ENCODE results near the gene TAOK3. TPM values are rescaled to one million over a fixed set of nuclear protein-coding genes. Genes with fewer than 3 reads are reported as not detected.

Gene TAOK3
- total RNA-seq, 1 donor from 2014 or later = 13.5 TPM

DNA sequence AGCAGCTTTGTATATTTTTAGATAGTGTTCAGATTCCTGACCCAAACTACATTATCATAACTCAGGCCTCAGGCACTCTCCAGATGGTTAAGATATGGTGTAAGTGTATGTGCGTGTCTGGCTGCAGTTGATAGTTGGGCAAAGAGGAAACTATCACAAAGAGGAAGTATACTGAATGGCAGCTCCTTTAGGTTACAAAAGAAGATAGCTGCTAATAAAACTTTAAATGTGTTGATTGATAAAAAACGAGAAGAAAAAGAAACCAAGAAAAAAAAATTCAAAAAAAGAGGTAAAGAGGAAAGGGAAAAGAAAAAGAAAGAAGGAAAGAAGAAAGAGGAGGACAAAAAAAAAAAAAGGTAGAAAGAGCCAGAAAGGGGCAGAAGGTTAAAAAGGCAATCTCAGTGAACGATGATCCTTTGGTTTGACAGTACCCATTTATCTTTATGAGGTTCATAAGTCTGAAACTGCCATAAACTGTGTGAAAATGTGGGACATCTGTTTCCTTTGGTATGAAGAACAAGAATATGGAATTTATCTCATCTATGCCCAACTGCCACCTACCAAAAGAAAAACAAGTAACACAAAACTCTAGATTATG is 42.2 kb downstream of the TAOK3 start:
- Histone ChIP-seq H3K36me3 (ENCODE audit: control insufficient read depth, insufficient read depth, low read length) (no peaks in the 10 kb centered on the region), H3K4me3 (ENCODE audit: low read depth, low read length) (no peak overlapping the region), H3K27me3 (ENCODE audit: control insufficient read depth, insufficient read depth, low read length) (no peaks in the 10 kb centered on the region)
- no peak for DNase-seq (ENCODE audit: low read depth)
- TF ChIP-seq, protein P1, sequence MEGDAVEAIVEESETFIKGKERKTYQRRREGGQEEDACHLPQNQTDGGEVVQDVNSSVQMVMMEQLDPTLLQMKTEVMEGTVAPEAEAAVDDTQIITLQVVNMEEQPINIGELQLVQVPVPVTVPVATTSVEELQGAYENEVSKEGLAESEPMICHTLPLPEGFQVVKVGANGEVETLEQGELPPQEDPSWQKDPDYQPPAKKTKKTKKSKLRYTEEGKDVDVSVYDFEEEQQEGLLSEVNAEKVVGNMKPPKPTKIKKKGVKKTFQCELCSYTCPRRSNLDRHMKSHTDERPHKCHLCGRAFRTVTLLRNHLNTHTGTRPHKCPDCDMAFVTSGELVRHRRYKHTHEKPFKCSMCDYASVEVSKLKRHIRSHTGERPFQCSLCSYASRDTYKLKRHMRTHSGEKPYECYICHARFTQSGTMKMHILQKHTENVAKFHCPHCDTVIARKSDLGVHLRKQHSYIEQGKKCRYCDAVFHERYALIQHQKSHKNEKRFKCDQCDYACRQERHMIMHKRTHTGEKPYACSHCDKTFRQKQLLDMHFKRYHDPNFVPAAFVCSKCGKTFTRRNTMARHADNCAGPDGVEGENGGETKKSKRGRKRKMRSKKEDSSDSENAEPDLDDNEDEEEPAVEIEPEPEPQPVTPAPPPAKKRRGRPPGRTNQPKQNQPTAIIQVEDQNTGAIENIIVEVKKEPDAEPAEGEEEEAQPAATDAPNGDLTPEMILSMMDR (IDR thresholded peaks at IDR 0.05; ENCODE audit: insufficient read depth, low read length, poor library complexity, severe bottlenecking) = no peak

DNA sequence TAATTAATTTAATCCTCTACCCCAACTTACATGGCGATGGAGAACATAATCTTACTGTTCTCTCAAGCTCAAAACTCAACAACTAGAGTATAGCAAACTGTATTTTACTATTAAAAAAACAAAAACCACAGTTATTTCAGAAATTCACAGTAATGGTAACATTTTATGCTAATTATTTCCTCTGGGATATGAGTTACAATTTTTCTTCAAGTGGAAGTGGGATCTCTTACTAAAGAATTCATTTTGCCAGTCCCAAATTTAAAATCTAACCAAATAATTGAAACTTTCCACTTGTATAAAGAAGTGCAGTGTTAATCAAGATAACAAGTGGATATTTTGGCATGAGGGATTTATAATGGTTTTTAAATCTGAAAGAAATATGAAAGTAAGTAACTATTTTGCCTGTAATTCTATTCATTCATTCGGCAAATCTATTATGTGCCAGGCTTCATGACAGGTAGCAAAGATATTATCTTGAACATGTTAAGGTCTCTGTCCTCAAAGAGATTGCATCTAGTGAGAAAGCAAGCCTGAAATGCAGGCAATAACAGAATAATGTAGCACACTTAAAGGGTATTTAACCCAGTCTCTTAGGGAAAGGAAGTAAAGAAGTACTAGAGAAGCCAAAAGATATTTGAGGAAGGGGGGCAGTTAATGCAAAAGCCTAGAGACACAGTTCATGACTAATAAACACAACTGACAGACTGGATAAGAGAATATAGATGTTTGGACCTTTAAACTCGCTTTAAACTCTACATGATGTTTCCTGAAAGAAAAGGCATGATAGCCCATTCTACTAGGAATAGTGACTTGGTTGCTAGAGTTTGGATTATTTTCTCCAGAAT is 44.0 kb downstream of the TAOK3 start:
- no peak for DNase-seq (ENCODE audit: low read depth)
- no peaks in the 10 kb centered on the region for H3K36me3 ChIP-seq (ENCODE audit: control insufficient read depth, insufficient read depth, low read length)
- no peak overlapping the region for H3K4me3 ChIP-seq (ENCODE audit: low read depth, low read length)
- TF ChIP-seq, protein P1 (IDR thresholded peaks at IDR 0.05; ENCODE audit: insufficient read depth, low read length, poor library complexity, severe bottlenecking) = no peak
- no peaks in the 10 kb centered on the region for H3K27me3 ChIP-seq (ENCODE audit: control insufficient read depth, insufficient read depth, low read length)

DNA sequence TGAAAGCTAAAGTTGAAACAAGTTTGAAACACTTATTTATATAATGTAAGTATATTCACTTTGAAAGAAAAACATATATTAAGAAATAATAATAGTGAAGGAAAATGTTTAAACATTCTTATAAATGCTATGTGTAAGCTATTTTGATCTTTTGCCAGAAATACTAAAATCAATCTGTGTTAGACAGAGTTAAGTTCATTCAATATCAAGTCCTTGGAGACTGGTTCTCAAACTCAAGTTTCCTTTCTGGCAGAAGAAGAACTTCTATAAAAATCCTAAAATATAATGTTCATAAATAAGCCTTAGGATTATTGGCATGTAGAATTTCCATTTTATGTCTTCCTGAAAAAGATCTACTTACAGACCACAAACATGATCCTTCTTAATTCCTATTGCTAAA is 45.3 kb downstream of the TAOK3 start:
- TF ChIP-seq, protein P1 (IDR thresholded peaks at IDR 0.05; ENCODE audit: insufficient read depth, low read length, poor library complexity, severe bottlenecking) = no peak
- Histone ChIP-seq H3K36me3 (ENCODE audit: control insufficient read depth, insufficient read depth, low read length) (no peaks in the 10 kb centered on the region), H3K4me3 (ENCODE audit: low read depth, low read length) (no peak overlapping the region), H3K27me3 (ENCODE audit: control insufficient read depth, insufficient read depth, low read length) (no peaks in the 10 kb centered on the region)
- DNase-seq (ENCODE audit: low read depth) = no peak

DNA sequence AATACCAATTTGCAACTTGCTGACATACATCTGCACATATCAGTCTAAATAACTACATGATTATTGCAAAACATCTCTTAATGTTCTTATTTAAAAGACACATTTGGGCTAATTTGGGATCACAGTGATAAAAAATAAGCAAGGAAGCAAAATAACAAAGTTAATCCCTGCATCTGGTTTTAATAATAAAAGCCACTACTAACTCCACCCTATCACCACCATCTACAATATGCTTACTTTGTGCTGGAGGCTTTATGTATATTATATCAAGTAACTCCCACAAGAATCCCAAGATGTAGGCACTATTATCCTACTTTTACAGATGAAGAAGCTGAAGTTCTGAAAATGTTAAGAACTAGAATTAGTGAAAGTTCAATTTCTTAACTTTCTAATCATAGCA is 45.7 kb downstream of the TAOK3 start:
- no peak for DNase-seq (ENCODE audit: low read depth)
- Histone ChIP-seq H3K36me3 (ENCODE audit: control insufficient read depth, insufficient read depth, low read length) (no peaks in the 10 kb centered on the region), H3K4me3 (ENCODE audit: low read depth, low read length) (no peak overlapping the region), H3K27me3 (ENCODE audit: control insufficient read depth, insufficient read depth, low read length) (no peaks in the 10 kb centered on the region)
- TF ChIP-seq, protein P1 (IDR thresholded peaks at IDR 0.05; ENCODE audit: insufficient read depth, low read length, poor library complexity, severe bottlenecking) = no peak

DNA sequence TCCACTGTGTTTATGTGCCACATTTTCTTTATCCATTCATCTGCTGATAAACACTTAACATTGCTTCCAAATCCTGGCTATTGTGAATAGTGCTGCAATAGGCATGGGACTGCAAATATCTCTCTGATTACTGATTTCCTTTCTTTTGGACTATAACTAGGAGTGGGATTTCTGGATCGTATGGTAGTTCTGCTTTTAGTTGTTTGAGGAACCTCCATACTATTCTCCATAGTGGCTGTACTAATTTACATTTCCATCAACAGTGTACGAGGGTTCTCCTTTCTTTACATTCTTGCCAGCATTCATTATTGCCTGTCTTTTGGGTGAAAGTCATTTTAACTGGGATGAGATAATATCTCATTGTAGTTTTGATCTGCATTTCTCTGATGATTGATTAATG is 47.6 kb downstream of the TAOK3 start:
- TF ChIP-seq, protein P1 (IDR thresholded peaks at IDR 0.05; ENCODE audit: insufficient read depth, low read length, poor library complexity, severe bottlenecking) = no peak
- DNase-seq (ENCODE audit: low read depth) = no peak
- no peaks in the 10 kb centered on the region for H3K27me3 ChIP-seq (ENCODE audit: control insufficient read depth, insufficient read depth, low read length)
- H3K36me3 ChIP-seq (ENCODE audit: control insufficient read depth, insufficient read depth, low read length) = no peaks in the 10 kb centered on the region
- H3K4me3 ChIP-seq (ENCODE audit: low read depth, low read length) = no peak overlapping the region

All from kidney epithelial cell (primary cell).